Measurements from ENCODE around the gene GNAL. TPM values are rescaled to one million over a fixed set of nuclear protein-coding genes. Genes with fewer than 3 reads are reported as not detected.

Gene GNAL
- total RNA-seq, 1 experiment from 2014 or later = 4.6 TPM

GRCh38 chr18:11851146-11851805 lies 162.2 kb downstream of the GNAL start, which contains the start of gene CHMP1B:
Gene CHMP1B, plus strand, starts transcription at chr18:11851413. Its CDS starts 99 bp downstream, at chr18:11851512.
- no peaks in the 10 kb centered on the region for H3K27me3 ChIP-seq (ENCODE audit: insufficient read depth, low read length)
- peak within 1 kb of the TSS; percentile 82 to 99 for H3K4me3 ChIP-seq (replicated peaks in 1 of 2; ENCODE audit: low read depth in 1 of 2, low read length in 2 of 2)
- ChIA-PET RAD21 (ENCODE audit: low non-redundant PET in 1 of 2, low total read pairs in 2 of 2, uncharacterized antibody in 2 of 2, unreplicated experiment in 2 of 2) (no interaction called here), POLR2A (no interaction called here), CTCF (no interaction called here)
- BruUV-seq (replicated peaks) = no TSS peak
- H3K36me3 ChIP-seq (ENCODE audit: control insufficient read depth in 1 of 2, insufficient read depth in 2 of 2, low read length in 2 of 2) = no peaks in the 10 kb centered on the region
- H2AFZ ChIP-seq (ENCODE audit: low read depth, low read length, poor library complexity, severe bottlenecking) = peak within 1 kb of the TSS; percentile 89
- H3K4me2 ChIP-seq (ENCODE audit: low read length) = peak within 1 kb of the TSS; percentile 87
- H3K9ac ChIP-seq (ENCODE audit: low read length) = peak within 1 kb of the TSS; percentile 84
- no peaks in the 10 kb centered on the region for H3K9me3 ChIP-seq (ENCODE audit: control insufficient read depth in 1 of 2, insufficient read depth in 1 of 2, low read depth in 1 of 2, low read length in 2 of 2)
- peak; percentile 92 for DNase-seq (ENCODE audit: low read depth, low spot score)
- intact Hi-C loops (cut with micrococcal nuclease) = loop anchor here (2.0 kb wide), 2 partner anchors 58 to 130 kb away; partner anchors contain the start of genes IMPA2 and MPPE1
- peak; percentile 92 for ATAC-seq
- H3K79me2 ChIP-seq (ENCODE audit: insufficient read depth, low read length) = peaks cover 23% of the 10 kb centered on the region
- H3K9me2 ChIP-seq (ENCODE audit: insufficient read depth) = no peaks in the 10 kb centered on the region; the same call in 1 of the 2 replicates
- H3K4me1 ChIP-seq (ENCODE audit: control insufficient read depth in 1 of 2, insufficient read depth in 2 of 2, low read length in 2 of 2) = peaks cover 22 to 45% of the 10 kb centered on the region in 2 experiments
- no peaks in the 10 kb centered on the region for H4K20me1 ChIP-seq (ENCODE audit: insufficient read depth)
- peak within 1 kb of the TSS; percentile 55 for H3K27ac ChIP-seq (ENCODE audit: low read depth, low read length)
- TF ChIP-seq JUND (IDR thresholded peaks at IDR 0.05) = no peak
- TF ChIP-seq ZFX (IDR thresholded peaks at IDR 0.05) = peak; percentile 65
- TF ChIP-seq RAD21 (IDR thresholded peaks at IDR 0.05; ENCODE audit: low read depth) = no peak
- TF ChIP-seq, protein P1, sequence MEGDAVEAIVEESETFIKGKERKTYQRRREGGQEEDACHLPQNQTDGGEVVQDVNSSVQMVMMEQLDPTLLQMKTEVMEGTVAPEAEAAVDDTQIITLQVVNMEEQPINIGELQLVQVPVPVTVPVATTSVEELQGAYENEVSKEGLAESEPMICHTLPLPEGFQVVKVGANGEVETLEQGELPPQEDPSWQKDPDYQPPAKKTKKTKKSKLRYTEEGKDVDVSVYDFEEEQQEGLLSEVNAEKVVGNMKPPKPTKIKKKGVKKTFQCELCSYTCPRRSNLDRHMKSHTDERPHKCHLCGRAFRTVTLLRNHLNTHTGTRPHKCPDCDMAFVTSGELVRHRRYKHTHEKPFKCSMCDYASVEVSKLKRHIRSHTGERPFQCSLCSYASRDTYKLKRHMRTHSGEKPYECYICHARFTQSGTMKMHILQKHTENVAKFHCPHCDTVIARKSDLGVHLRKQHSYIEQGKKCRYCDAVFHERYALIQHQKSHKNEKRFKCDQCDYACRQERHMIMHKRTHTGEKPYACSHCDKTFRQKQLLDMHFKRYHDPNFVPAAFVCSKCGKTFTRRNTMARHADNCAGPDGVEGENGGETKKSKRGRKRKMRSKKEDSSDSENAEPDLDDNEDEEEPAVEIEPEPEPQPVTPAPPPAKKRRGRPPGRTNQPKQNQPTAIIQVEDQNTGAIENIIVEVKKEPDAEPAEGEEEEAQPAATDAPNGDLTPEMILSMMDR (IDR thresholded peaks at IDR 0.05 in 2 of 3, conservative IDR thresholded peaks at IDR 0.05 in 1 of 3; ENCODE audit: borderline replicate concordance in 1 of 3, insufficient read depth in 1 of 3, low read depth in 2 of 3, low read length in 2 of 3) = no peak
- peak; percentile 94 for TF ChIP-seq POLR2AphosphoS5 (IDR thresholded peaks at IDR 0.05; ENCODE audit: low read depth, low read length)
- peak; percentile 75 for TF ChIP-seq POLR2A (IDR thresholded peaks at IDR 0.05; ENCODE audit: borderline replicate concordance, extremely low read depth, insufficient read depth, insufficient read length)
- no peak for TF ChIP-seq EZH2phosphoT487 (IDR thresholded peaks at IDR 0.05; ENCODE audit: borderline replicate concordance)
- TF ChIP-seq SIN3A (IDR thresholded peaks at IDR 0.05; ENCODE audit: low read depth) = no peak
- TF ChIP-seq, protein P2, sequence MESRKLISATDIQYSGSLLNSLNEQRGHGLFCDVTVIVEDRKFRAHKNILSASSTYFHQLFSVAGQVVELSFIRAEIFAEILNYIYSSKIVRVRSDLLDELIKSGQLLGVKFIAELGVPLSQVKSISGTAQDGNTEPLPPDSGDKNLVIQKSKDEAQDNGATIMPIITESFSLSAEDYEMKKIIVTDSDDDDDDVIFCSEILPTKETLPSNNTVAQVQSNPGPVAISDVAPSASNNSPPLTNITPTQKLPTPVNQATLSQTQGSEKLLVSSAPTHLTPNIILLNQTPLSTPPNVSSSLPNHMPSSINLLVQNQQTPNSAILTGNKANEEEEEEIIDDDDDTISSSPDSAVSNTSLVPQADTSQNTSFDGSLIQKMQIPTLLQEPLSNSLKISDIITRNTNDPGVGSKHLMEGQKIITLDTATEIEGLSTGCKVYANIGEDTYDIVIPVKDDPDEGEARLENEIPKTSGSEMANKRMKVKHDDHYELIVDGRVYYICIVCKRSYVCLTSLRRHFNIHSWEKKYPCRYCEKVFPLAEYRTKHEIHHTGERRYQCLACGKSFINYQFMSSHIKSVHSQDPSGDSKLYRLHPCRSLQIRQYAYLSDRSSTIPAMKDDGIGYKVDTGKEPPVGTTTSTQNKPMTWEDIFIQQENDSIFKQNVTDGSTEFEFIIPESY (IDR thresholded peaks at IDR 0.05; ENCODE audit: extremely low read depth, insufficient replicate concordance, low read length) = peak; percentile 44
- TF ChIP-seq, protein P3, sequence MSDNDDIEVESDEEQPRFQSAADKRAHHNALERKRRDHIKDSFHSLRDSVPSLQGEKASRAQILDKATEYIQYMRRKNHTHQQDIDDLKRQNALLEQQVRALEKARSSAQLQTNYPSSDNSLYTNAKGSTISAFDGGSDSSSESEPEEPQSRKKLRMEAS (IDR thresholded peaks at IDR 0.05) = no peak
- no peak for TF ChIP-seq EZH2 (IDR thresholded peaks at IDR 0.05)
- TF ChIP-seq SRF (IDR thresholded peaks at IDR 0.05; ENCODE audit: low read depth) = no peak
- TF ChIP-seq TCF7L2 (IDR thresholded peaks at IDR 0.05; ENCODE audit: borderline replicate concordance, extremely low read depth, insufficient read depth, insufficient read length) = peak; percentile 66
- no peak for TF ChIP-seq ELF1 (IDR thresholded peaks at IDR 0.05; ENCODE audit: borderline replicate concordance, low read depth)
- no peak for TF ChIP-seq CBX3 (IDR thresholded peaks at IDR 0.05; ENCODE audit: low read depth)
- no peak for TF ChIP-seq REST (IDR thresholded peaks at IDR 0.05; ENCODE audit: low read depth)
- no peak for TF ChIP-seq ATF3 (IDR thresholded peaks at IDR 0.05)
- TF ChIP-seq SP1 (IDR thresholded peaks at IDR 0.05; ENCODE audit: low read depth) = no peak
- TF ChIP-seq YY1 (IDR thresholded peaks at IDR 0.05; ENCODE audit: extremely low read depth, insufficient replicate concordance, low read depth, low read length) = peak; percentile 79
- TF ChIP-seq ZNF274 (IDR thresholded peaks at IDR 0.05; ENCODE audit: low read depth, low read length) = no peak

All from HCT116 (cell line).